Keratinocyte (primary cell): ENCODE data around the gene RBFOX2. TPM values are rescaled to one million over a fixed set of nuclear protein-coding genes. Genes with fewer than 3 reads are reported as not detected.

ENCODE experiments used
- DNase-seq: peaks from one replicate; pipeline ENCODE4 v3.0.0-alpha.2; 2011; ENCODE audit warnings: low read depth, missing footprints, low spot score
- FAIRE-seq: peaks from 2 replicates; lab custom pipeline; 2011; peaks lifted over from hg19 to GRCh38; lab: Jason Lieb, UNC
- H2AFZ ChIP-seq: 2 replicates; pipeline ENCODE4 v1.6.0; 2012; ENCODE audit warnings: low read length, control low read depth, inconsistent platforms; ENCODE audit not compliant: control insufficient read depth
- H3K27ac ChIP-seq: 2 replicates; pipeline ENCODE4 v1.5.1; 2011; ENCODE audit warnings: low read length; ENCODE audit not compliant: control insufficient read depth, insufficient read depth
- H3K27me3 ChIP-seq: 3 replicates; pipeline ENCODE4 v1.6.0; 2011; ENCODE audit warnings: low read length; ENCODE audit not compliant: control insufficient read depth, insufficient read depth; ENCODE audit errors: extremely low read depth
- H3K36me3 ChIP-seq, 2 experiments: 2 replicates in 1 of 2; 3 replicates in 1 of 2; pipeline ENCODE4 v1.5.1; 2011; ENCODE audit warnings: low read length in 2 of 2, mild to moderate bottlenecking in 1 of 2; ENCODE audit not compliant: control insufficient read depth in 2 of 2, insufficient read depth in 2 of 2; ENCODE audit errors: extremely low read depth in 1 of 2
- H3K4me1 ChIP-seq: 3 replicates; pipeline ENCODE4 v1.5.1; 2011; ENCODE audit warnings: low read length; ENCODE audit not compliant: control insufficient read depth, insufficient read depth; ENCODE audit errors: extremely low read depth
- H3K4me2 ChIP-seq: 3 replicates; pipeline ENCODE4 v1.6.0; 2011; ENCODE audit warnings: low read depth, low read length; ENCODE audit not compliant: control insufficient read depth, insufficient read depth; ENCODE audit errors: extremely low read depth
- H3K4me3 ChIP-seq, 3 experiments: fragments of 200-600 bp in 1 of 3; sonication (generic) in 1 of 3; 2 replicates in 2 of 3; 3 replicates in 1 of 3; pipeline ENCODE4 v1.5.1; 2011 to 2016; ENCODE audit warnings: low read length in 3 of 3, mild to moderate bottlenecking in 3 of 3, control low read depth in 2 of 3, inconsistent platforms in 1 of 3, low read depth in 1 of 3, mixed read lengths in 1 of 3, mixed run types in 1 of 3, moderate library complexity in 1 of 3; ENCODE audit not compliant: control insufficient read depth in 2 of 3, insufficient read depth in 2 of 3; ENCODE audit errors: extremely low read depth in 1 of 3
- H3K79me2 ChIP-seq: 2 replicates; pipeline ENCODE4 v1.6.0; 2012; ENCODE audit warnings: low read length; ENCODE audit not compliant: control insufficient read depth, insufficient read depth
- H3K9ac ChIP-seq: 3 replicates; pipeline ENCODE4 v1.6.0; 2011; ENCODE audit warnings: low read length; ENCODE audit not compliant: control insufficient read depth, insufficient read depth; ENCODE audit errors: extremely low read depth
- H3K9me1 ChIP-seq: 3 replicates; pipeline ENCODE4 v1.6.0; 2011; ENCODE audit warnings: low read length; ENCODE audit not compliant: control insufficient read depth, insufficient read depth; ENCODE audit errors: extremely low read depth
- H3K9me3 ChIP-seq: 2 replicates; pipeline ENCODE4 v1.5.1; 2012; ENCODE audit warnings: low read depth, low read length; ENCODE audit not compliant: control insufficient read depth
- H4K20me1 ChIP-seq: 3 replicates; pipeline ENCODE4 v1.6.0; 2011; ENCODE audit warnings: low read length; ENCODE audit not compliant: control insufficient read depth, insufficient read depth; ENCODE audit errors: extremely low read depth
- EZH2 ChIP-seq: IDR thresholded peaks from one replicate; pipeline ENCODE4 v1.6.1; 2012; ENCODE audit warnings: inconsistent platforms, mild to moderate bottlenecking, low read length, moderate library complexity
- dilution Hi-C: fragments of 300-500 bp; cut with MboI; formaldehyde crosslinking; loops from one replicate; pipeline ENCODE4 v1.7.0; 2020; ENCODE audit warnings: low sequenced_read_pairs; ENCODE audit not compliant: extremely low pct_ligation_motif_present
- polyA plus RNA-seq, 5 experiments: library from polyadenylated mRNA; depleted of rRNA in 3 of 5; stranded (reverse) in 3 of 5; stranded (forward) in 1 of 5; unstranded in 1 of 5; fragments of >200 nt; gene quantifications; 1 replicate in 1 of 5; 2 replicates in 3 of 5; 3 replicates in 1 of 5; pipeline versions ENCODE4 v1.2.1 to v1.2.3, GENCODE V29; 2011 to 2012; ENCODE audit warnings: missing spikeins in 2 of 5, low read depth in 1 of 5, low replicate concordance in 1 of 5
- TF ChIP-seq, protein P1 (sequence below), 3 experiments: IDR thresholded peaks in 1 of 3; conservative IDR thresholded peaks in 1 of 3; optimal IDR thresholded peaks in 1 of 3; 2 replicates in 2 of 3; 3 replicates in 1 of 3; pipeline versions ENCODE3 to v1.5.1; 2011; ENCODE audit warnings: low read length in 3 of 3, mild to moderate bottlenecking in 3 of 3, moderate library complexity in 2 of 3, control low read depth in 1 of 3, inconsistent platforms in 1 of 3; ENCODE audit not compliant: insufficient read depth in 2 of 3; ENCODE audit errors: extremely low read depth in 1 of 3

The RBFOX2 gene
- polyA plus RNA-seq, 1 donor (not counting 4 experiments of a cell fraction or from before 2014, with no cell fraction given), result 118 TPM

DNA sequence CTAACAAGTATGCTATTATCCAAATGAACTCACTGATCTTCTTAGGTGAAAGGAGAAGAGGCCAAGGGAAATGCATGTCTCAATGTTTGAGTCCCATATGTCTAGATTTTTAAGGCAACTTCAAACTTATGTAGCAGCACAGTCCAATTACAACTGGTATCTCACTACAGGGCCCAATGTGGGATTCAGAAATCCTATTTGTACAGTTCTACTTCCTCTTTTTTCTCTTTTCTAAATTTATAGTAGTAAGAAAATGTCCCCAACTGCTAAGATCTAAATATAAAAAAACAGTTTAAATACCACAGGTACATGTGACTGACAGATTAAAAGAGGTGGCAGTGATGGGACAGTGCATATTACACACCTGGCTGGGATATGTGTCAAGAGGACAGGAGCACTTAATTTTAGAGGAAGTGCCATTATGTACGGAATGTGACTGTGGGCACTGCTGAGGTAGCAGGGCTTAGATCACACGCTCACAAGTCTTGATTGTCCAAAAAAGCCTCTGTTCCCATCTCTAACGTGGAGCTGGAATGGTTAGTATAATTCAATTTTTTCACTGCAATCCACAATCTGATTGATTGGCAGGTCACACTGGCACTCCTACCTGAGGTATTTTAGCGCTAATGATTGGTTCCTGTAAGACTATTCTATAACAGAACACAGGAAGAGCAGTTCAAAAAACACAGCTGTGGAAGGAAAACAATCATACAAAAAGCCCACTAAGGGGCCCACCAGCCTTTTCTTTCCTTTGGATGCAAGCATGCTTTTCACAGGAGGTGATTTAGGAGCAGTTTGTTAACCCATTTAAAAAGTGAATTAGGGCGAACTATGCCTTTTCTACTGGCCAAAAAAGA lies 276.4 kb downstream of the RBFOX2 start:
- Histone ChIP-seq H3K9me1 (no peaks in the 10 kb centered on the region), H3K27ac (no peak overlapping the region), H3K9ac (no peak overlapping the region), H3K27me3 (no peaks in the 10 kb centered on the region), H4K20me1 (peaks cover 4% of the 10 kb centered on the region), H2AFZ (no peak overlapping the region), H3K36me3 (peaks cover 13 to 15% of the 10 kb centered on the region in 2 experiments), H3K4me1 (peaks cover 6% of the 10 kb centered on the region), H3K4me3 (no peak overlapping the region), H3K4me2 (no peak overlapping the region), H3K9me3 (no peaks in the 10 kb centered on the region), H3K79me2 (no peaks in the 10 kb centered on the region)
- TF ChIP-seq, protein P1, sequence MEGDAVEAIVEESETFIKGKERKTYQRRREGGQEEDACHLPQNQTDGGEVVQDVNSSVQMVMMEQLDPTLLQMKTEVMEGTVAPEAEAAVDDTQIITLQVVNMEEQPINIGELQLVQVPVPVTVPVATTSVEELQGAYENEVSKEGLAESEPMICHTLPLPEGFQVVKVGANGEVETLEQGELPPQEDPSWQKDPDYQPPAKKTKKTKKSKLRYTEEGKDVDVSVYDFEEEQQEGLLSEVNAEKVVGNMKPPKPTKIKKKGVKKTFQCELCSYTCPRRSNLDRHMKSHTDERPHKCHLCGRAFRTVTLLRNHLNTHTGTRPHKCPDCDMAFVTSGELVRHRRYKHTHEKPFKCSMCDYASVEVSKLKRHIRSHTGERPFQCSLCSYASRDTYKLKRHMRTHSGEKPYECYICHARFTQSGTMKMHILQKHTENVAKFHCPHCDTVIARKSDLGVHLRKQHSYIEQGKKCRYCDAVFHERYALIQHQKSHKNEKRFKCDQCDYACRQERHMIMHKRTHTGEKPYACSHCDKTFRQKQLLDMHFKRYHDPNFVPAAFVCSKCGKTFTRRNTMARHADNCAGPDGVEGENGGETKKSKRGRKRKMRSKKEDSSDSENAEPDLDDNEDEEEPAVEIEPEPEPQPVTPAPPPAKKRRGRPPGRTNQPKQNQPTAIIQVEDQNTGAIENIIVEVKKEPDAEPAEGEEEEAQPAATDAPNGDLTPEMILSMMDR (optimal IDR thresholded peaks at IDR 0.05 in 1 of 3, IDR thresholded peaks at IDR 0.05 in 1 of 3, conservative IDR thresholded peaks at IDR 0.05 in 1 of 3; ENCODE audit: extremely low read depth in 1 of 3, insufficient read depth in 2 of 3, low read length in 3 of 3), result no peak
- TF ChIP-seq EZH2, result no peak
- dilution Hi-C loops, result no loop called here
- DNase-seq (no peak), FAIRE-seq (no peak)

DNA sequence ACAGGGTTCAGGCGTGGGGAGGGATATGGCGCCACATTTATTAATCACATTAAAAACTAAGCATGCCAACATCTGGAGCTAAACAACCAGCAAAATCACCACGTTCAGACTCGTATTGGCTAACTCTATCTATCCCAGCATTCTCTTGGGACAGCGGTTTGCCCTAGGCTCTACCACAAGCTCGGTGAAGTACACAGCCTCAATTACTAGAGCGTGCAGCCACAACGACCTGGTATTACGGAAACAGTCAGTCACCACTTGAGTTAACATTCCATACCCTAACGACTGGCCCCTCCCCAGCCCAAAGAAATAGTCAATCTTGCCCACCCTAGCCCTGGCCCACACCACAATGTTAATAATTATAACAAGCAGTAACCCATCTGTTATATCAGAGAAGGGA lies 278.8 kb downstream of the RBFOX2 start:
- TF ChIP-seq, protein P1 (optimal IDR thresholded peaks at IDR 0.05 in 1 of 3, IDR thresholded peaks at IDR 0.05 in 1 of 3, conservative IDR thresholded peaks at IDR 0.05 in 1 of 3; ENCODE audit: extremely low read depth in 1 of 3, insufficient read depth in 2 of 3, low read length in 3 of 3), result no peak
- TF ChIP-seq EZH2, result no peak
- no peaks in the 10 kb centered on the region for H3K9me1 ChIP-seq
- H2AFZ ChIP-seq, result no peak overlapping the region
- peaks cover 2% of the 10 kb centered on the region for H3K4me1 ChIP-seq
- H4K20me1 ChIP-seq, result peaks cover 4% of the 10 kb centered on the region
- H3K9me3 ChIP-seq, result no peaks in the 10 kb centered on the region
- peaks cover 21 to 24% of the 10 kb centered on the region in 2 experiments for H3K36me3 ChIP-seq
- DNase-seq (no peak), FAIRE-seq (no peak)
- no peak overlapping the region for H3K4me3 ChIP-seq
- no peak overlapping the region for H3K4me2 ChIP-seq
- H3K9ac ChIP-seq, result no peak overlapping the region
- dilution Hi-C loops, result no loop called here
- no peaks in the 10 kb centered on the region for H3K27me3 ChIP-seq
- H3K27ac ChIP-seq, result no peak overlapping the region
- no peaks in the 10 kb centered on the region for H3K79me2 ChIP-seq
